ENCODE results near the gene GET4.

DNA sequence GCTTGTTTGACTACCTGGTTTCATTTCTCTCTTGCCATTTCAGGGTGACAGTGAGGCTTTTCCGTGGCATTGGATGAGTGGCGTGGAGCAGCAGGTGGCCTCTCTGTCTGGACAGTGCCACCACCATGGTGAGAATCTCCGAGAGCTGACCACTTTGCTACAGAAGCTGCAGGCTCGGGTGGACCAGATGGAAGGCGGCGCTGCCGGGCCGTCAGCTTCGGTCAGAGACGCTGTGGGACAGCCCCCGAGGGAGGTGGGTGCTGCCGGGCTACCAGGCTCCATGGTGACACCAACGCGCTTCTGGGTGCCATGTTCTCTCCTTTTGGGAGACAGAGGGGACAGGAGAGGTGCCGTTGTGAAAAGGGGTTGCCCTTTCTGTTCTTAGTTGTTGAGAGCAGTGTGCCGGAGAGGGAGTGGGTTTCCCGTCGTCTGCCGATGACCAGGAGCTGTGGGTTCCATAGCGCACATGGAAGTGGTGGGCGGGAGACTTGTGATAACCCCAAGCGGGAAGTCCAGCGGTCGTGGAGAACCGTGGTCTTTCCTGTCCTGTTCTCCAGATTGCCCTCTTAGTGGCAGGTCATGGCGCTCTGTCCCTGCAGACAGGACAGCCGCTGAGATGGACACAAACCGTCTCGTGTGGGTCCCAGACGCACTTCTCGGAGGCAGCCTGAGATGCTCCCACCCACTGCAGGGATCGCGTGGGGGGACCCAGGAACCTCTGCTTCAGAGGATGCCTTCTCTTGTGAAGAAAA lies 22.8 kb upstream of the GET4 start:
- TF ChIP-seq, protein P1, sequence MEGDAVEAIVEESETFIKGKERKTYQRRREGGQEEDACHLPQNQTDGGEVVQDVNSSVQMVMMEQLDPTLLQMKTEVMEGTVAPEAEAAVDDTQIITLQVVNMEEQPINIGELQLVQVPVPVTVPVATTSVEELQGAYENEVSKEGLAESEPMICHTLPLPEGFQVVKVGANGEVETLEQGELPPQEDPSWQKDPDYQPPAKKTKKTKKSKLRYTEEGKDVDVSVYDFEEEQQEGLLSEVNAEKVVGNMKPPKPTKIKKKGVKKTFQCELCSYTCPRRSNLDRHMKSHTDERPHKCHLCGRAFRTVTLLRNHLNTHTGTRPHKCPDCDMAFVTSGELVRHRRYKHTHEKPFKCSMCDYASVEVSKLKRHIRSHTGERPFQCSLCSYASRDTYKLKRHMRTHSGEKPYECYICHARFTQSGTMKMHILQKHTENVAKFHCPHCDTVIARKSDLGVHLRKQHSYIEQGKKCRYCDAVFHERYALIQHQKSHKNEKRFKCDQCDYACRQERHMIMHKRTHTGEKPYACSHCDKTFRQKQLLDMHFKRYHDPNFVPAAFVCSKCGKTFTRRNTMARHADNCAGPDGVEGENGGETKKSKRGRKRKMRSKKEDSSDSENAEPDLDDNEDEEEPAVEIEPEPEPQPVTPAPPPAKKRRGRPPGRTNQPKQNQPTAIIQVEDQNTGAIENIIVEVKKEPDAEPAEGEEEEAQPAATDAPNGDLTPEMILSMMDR (IDR thresholded peaks at IDR 0.05): no peak
- TF ChIP-seq POLR2A (IDR thresholded peaks at IDR 0.05): no peak
